CD4-positive, alpha-beta T cell (primary cell): Measurements from ENCODE around the gene SEMA6B. TPM values are rescaled to one million over a fixed set of nuclear protein-coding genes. Genes with fewer than 3 reads are reported as not detected.

Experiments
- ATAC-seq: fragments of 200-7000 bp; cut with Tn5 transposase; one replicate; pipeline ENCODE4 v1.10.0; 2022; ENCODE audit warnings: mild to moderate bottlenecking; ENCODE audit not compliant: poor library complexity
- CTCF ChIA-PET: fragments of 350-600 bp; sonication (Branson Sonifier 250); formaldehyde crosslinking; loops from one replicate; lab custom pipeline; 2021; ENCODE audit warnings: antibody characterized with exemption, inconsistent platforms; lab: Charles Lee
- POLR2A ChIA-PET: fragments of 350-600 bp; sonication (Branson Sonifier 250); formaldehyde crosslinking; loops from one replicate; lab custom pipeline; 2021; ENCODE audit warnings: antibody characterized with exemption, inconsistent platforms; lab: Charles Lee
- DNase-seq, 14 experiments: peaks; one replicate each; pipeline ENCODE4 v3.0.0-alpha.2; 2013 to 2020; ENCODE audit warnings: mixed read lengths in 2 of 14
- H3K27ac ChIP-seq, 2 donors: one replicate each; pipeline versions ENCODE4 v1.5.1 to v1.7.0; 2013; ENCODE audit warnings: low read length in 2 of 2, low read depth in 1 of 2, mild to moderate bottlenecking in 1 of 2
- H3K27me3 ChIP-seq, 2 experiments: 1 replicate in 1 of 2; 2 replicates in 1 of 2; pipeline versions ENCODE4 v1.6.1 to v1.7.0; 2013; ENCODE audit warnings: low read length in 2 of 2, control low read depth in 1 of 2, mild to moderate bottlenecking in 1 of 2, moderate library complexity in 1 of 2; ENCODE audit not compliant: insufficient read depth in 2 of 2, control insufficient read depth in 1 of 2
- H3K36me3 ChIP-seq: one replicate; pipeline ENCODE4 v1.6.1; 2013; ENCODE audit warnings: low read length, control low read depth; ENCODE audit not compliant: insufficient read depth
- H3K4me1 ChIP-seq: one replicate; pipeline ENCODE4 v1.6.1; 2013; ENCODE audit warnings: low read length, control low read depth; ENCODE audit not compliant: insufficient read depth
- H3K4me3 ChIP-seq: one replicate; pipeline ENCODE4 v1.5.1; 2013; ENCODE audit warnings: mild to moderate bottlenecking, low read length, moderate library complexity
- H3K9me3 ChIP-seq, 2 experiments: 1 replicate in 1 of 2; 2 replicates in 1 of 2; pipeline versions ENCODE4 v1.6.1 to v1.7.0; 2013; ENCODE audit warnings: low read length in 2 of 2, mild to moderate bottlenecking in 2 of 2, control low read depth in 1 of 2, moderate library complexity in 1 of 2; ENCODE audit not compliant: control insufficient read depth in 1 of 2, insufficient read depth in 1 of 2
- H3K27ac Mint-ChIP-seq: one replicate; pipeline ENCODE4 v1.8.0; 2020; ENCODE audit warnings: mixed read lengths
- H3K27me3 Mint-ChIP-seq: one replicate; pipeline ENCODE4 v1.8.0; 2021; ENCODE audit warnings: mixed read lengths
- H3K36me3 Mint-ChIP-seq: one replicate; pipeline ENCODE4 v1.8.0; 2021; ENCODE audit warnings: low read depth, mixed read lengths
- H3K4me1 Mint-ChIP-seq: one replicate; pipeline ENCODE4 v1.8.0; 2021; ENCODE audit warnings: low read depth, mixed read lengths
- H3K4me3 Mint-ChIP-seq: one replicate; pipeline ENCODE4 v1.8.0; 2020; ENCODE audit warnings: mild to moderate bottlenecking, mixed read lengths
- H3K9me3 Mint-ChIP-seq: one replicate; pipeline ENCODE4 v1.8.0; 2020; ENCODE audit warnings: mixed read lengths
- intact Hi-C, 2 experiments: fragments of 100-400 bp; cut with DNase I in 1 of 2; cut with micrococcal nuclease in 1 of 2; formaldehyde crosslinking; loops; one replicate each; pipeline versions ENCODE4 v1.15.1 to v1.9.0; 2023 to 2025; cut with DNase I, micrococcal nuclease
- total RNA-seq, 174 experiments: library from RNA in 2 of 174; stranded (reverse) in 2 of 174; gene quantifications; one replicate each; pipeline ENCODE4 v1.2.3 and lab custom pipeline; 2021 to 2026
- TF ChIP-seq, protein P1 (sequence below): fragments of 200-600 bp; IDR thresholded peaks from one replicate; pipeline ENCODE4 v1.8.0; 2022; ENCODE audit warnings: antibody characterized with exemption, mild to moderate bottlenecking

Gene SEMA6B
- total RNA-seq, 2 experiments from 2014 or later, result 0.14 to 0.17 TPM

DNA sequence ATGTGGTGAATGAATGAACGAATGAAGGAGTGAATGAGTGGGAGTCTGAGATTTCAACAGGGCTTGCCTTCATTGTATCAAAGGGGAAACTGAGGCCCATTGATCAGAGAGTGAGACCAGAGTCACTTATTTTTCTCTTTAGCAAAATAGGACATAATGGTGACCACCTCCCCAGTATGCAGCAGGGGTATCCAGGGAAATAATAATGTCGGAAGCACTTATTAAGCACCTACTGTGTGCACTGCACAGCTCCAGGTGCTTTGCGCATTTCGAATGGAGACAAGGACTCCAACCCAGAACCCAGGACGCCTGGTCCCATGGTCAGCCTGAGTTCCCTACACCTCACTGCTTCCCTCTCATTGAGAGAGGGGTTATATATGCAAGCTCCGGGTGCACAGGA is 26.8 kb upstream of the SEMA6B start:
- no peaks in the 10 kb centered on the region for H3K36me3 Mint-ChIP-seq
- H3K4me1 ChIP-seq, result peaks cover 16% of the 10 kb centered on the region
- DNase-seq (no peak), ATAC-seq (no peak)
- no peak overlapping the region for H3K4me3 Mint-ChIP-seq
- no peak overlapping the region for H3K27ac ChIP-seq
- ChIA-PET POLR2A (no interaction called here), CTCF (no interaction called here)
- intact Hi-C loops, result no loop called here
- H3K4me1 Mint-ChIP-seq, result peaks cover 17% of the 10 kb centered on the region
- H3K36me3 ChIP-seq, result no peaks in the 10 kb centered on the region
- peaks cover 0 to 22% of the 10 kb centered on the region in 2 experiments for H3K9me3 ChIP-seq
- H3K27me3 Mint-ChIP-seq, result peaks cover 70% of the 10 kb centered on the region
- peaks cover 46 to 54% of the 10 kb centered on the region in 2 experiments for H3K27me3 ChIP-seq
- no peak overlapping the region for H3K4me3 ChIP-seq
- H3K27ac Mint-ChIP-seq, result no peak overlapping the region
- H3K9me3 Mint-ChIP-seq, result no peaks in the 10 kb centered on the region
- TF ChIP-seq, protein P1, sequence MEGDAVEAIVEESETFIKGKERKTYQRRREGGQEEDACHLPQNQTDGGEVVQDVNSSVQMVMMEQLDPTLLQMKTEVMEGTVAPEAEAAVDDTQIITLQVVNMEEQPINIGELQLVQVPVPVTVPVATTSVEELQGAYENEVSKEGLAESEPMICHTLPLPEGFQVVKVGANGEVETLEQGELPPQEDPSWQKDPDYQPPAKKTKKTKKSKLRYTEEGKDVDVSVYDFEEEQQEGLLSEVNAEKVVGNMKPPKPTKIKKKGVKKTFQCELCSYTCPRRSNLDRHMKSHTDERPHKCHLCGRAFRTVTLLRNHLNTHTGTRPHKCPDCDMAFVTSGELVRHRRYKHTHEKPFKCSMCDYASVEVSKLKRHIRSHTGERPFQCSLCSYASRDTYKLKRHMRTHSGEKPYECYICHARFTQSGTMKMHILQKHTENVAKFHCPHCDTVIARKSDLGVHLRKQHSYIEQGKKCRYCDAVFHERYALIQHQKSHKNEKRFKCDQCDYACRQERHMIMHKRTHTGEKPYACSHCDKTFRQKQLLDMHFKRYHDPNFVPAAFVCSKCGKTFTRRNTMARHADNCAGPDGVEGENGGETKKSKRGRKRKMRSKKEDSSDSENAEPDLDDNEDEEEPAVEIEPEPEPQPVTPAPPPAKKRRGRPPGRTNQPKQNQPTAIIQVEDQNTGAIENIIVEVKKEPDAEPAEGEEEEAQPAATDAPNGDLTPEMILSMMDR, result no peak

DNA sequence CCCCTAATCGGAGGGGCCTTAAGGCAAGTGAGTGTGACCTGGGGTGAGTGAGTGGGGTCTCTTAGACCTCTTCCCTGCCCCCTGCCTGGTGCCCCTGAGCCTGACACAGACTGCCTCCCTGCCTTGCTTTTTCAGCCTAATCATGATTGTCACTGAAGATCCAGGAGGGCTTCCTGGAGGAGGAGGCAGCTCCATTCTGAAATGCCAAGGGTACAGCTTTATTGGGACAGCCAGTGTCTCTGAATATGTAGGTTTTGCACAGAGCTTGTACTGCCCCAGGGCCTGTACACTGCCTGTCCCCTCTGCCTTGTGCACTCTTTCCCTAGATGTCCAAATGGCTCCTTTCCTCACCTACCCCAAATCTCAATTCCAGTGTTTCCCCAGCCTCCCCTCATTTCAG is 26.1 kb upstream of the SEMA6B start:
- peaks cover 43 to 58% of the 10 kb centered on the region in 2 experiments for H3K27me3 ChIP-seq
- Mint-ChIP-seq H3K9me3 (no peaks in the 10 kb centered on the region), H3K27me3 (peaks cover 63% of the 10 kb centered on the region), H3K4me3 (no peak overlapping the region), H3K27ac (no peak overlapping the region), H3K36me3 (no peaks in the 10 kb centered on the region), H3K4me1 (peaks cover 17% of the 10 kb centered on the region)
- H3K4me3 ChIP-seq, result no peak overlapping the region
- H3K36me3 ChIP-seq, result no peaks in the 10 kb centered on the region
- ATAC-seq (no peak), DNase-seq (no peak)
- ChIA-PET POLR2A (no interaction called here), CTCF (no interaction called here)
- TF ChIP-seq, protein P1, result no peak
- H3K4me1 ChIP-seq, result peaks cover 16% of the 10 kb centered on the region
- no peak overlapping the region for H3K27ac ChIP-seq
- intact Hi-C loops, result no loop called here
- H3K9me3 ChIP-seq, result peaks cover 0 to 19% of the 10 kb centered on the region in 2 experiments

DNA sequence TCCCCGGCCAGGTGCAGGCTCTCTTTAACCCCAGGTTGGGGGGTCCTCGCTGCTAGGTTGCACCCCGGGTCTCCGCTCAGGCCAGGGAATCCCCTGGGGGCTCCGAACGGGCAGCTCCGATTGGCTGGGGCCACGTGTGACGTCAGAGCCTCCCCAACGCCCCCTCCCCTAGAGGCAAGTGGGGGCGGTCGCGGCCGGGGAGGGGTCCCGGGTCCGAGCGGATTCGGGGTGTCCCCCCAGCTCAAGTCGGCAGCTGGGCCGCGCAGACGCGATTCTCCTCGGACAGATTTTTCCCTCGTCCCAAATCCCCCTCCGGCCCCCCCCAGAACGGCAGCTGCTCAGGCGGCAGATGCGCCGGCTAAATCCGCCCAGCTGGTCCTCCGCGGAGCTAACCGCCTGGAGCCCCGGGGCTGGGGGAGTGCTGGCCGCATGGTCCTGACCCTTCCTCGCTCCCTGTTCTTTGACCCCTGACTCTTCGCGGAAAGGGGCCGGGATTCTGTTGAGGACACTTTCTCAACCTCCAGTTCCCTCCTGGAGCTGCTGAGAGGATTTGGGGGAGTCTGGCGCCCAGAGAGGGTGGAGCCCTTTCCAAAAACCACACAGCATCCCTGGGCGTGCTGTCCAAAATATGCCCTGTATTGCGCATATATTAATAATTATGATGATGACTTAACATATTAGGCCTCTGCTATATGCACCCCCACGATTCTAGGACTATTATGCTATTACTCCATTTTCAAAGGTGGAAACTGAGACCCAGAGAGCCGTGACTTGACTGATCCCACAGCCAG is 25.4 kb upstream of the SEMA6B start:
- Mint-ChIP-seq H3K27me3 (peaks cover 60% of the 10 kb centered on the region), H3K36me3 (no peaks in the 10 kb centered on the region), H3K27ac (no peak overlapping the region), H3K9me3 (no peaks in the 10 kb centered on the region), H3K4me3 (no peak overlapping the region), H3K4me1 (peaks cover 17% of the 10 kb centered on the region)
- H3K9me3 ChIP-seq, result peaks cover 0 to 16% of the 10 kb centered on the region in 2 experiments
- peaks cover 16% of the 10 kb centered on the region for H3K4me1 ChIP-seq
- no peak for DNase-seq
- ATAC-seq, result no peak
- TF ChIP-seq, protein P1, result no peak
- H3K27ac ChIP-seq, result no peak overlapping the region
- no peak overlapping the region for H3K4me3 ChIP-seq
- H3K36me3 ChIP-seq, result no peaks in the 10 kb centered on the region
- CTCF ChIA-PET, result no interaction called here
- intact Hi-C loops, result no loop called here
- POLR2A ChIA-PET, result no interaction called here
- H3K27me3 ChIP-seq, result peaks cover 48 to 65% of the 10 kb centered on the region in 2 experiments
